Neuronal stem cell (in vitro differentiated cells): ENCODE data around the gene LSAMP.

Source experiments
- DNase-seq: peaks from one replicate; pipeline ENCODE4 v3.0.0-alpha.2; 2013; ENCODE audit warnings: low spot score
- H2AFZ ChIP-seq: one replicate; pipeline ENCODE4 v1.6.1; 2013; ENCODE audit warnings: mild to moderate bottlenecking, low read length, inconsistent platforms
- H2AK5ac ChIP-seq: 2 replicates; pipeline ENCODE4 v1.6.1; 2013; ENCODE audit warnings: low read depth, mild to moderate bottlenecking, inconsistent platforms, low read length, moderate library complexity, mixed read lengths
- H2BK120ac ChIP-seq: 2 replicates; pipeline ENCODE4 v1.6.1; 2013; ENCODE audit warnings: low read depth, mild to moderate bottlenecking, inconsistent platforms, low read length, moderate library complexity, mixed read lengths
- H2BK12ac ChIP-seq: one replicate; pipeline ENCODE4 v1.6.1; 2013; ENCODE audit warnings: low read length, inconsistent platforms
- H2BK15ac ChIP-seq: 2 replicates; pipeline ENCODE4 v1.6.1; 2013; ENCODE audit warnings: mild to moderate bottlenecking, low read length, inconsistent platforms, mixed read lengths
- H2BK5ac ChIP-seq: one replicate; pipeline ENCODE4 v1.6.1; 2013; ENCODE audit warnings: inconsistent platforms, mild to moderate bottlenecking, low read length, moderate library complexity
- H3K14ac ChIP-seq: one replicate; pipeline ENCODE4 v1.6.1; 2013; ENCODE audit warnings: low read length, inconsistent platforms
- H3K18ac ChIP-seq: 2 replicates; pipeline ENCODE4 v1.6.1; 2013; ENCODE audit warnings: low read length, inconsistent platforms
- H3K23ac ChIP-seq: 2 replicates; pipeline ENCODE4 v1.6.1; 2013; ENCODE audit warnings: low read depth, mild to moderate bottlenecking, mixed read lengths, low read length, inconsistent platforms; ENCODE audit not compliant: poor library complexity
- H3K27ac ChIP-seq: replicated peaks from 3 replicates; pipeline ENCODE4 v1.5.1; 2013; ENCODE audit warnings: low read length, inconsistent platforms
- H3K27me3 ChIP-seq, 3 experiments: 2 replicates each; pipeline ENCODE4 v1.6.1; 2013; ENCODE audit warnings: low read length in 3 of 3, mild to moderate bottlenecking in 2 of 3, inconsistent platforms in 1 of 3, low read depth in 1 of 3, mixed read lengths in 1 of 3, moderate library complexity in 1 of 3; ENCODE audit not compliant: control insufficient read depth in 3 of 3, insufficient read depth in 3 of 3
- H3K36me3 ChIP-seq, 2 donors: replicated peaks in 1 of 2; 2 replicates each; pipeline ENCODE4 v1.6.1; 2013; ENCODE audit warnings: low read length in 2 of 2; ENCODE audit not compliant: control insufficient read depth in 2 of 2, insufficient read depth in 2 of 2
- H3K4ac ChIP-seq: 2 replicates; pipeline ENCODE4 v1.6.1; 2013; ENCODE audit warnings: inconsistent platforms, mild to moderate bottlenecking, low read length, moderate library complexity
- H3K4me1 ChIP-seq, 2 donors: 1 replicate in 1 of 2; 2 replicates in 1 of 2; pipeline ENCODE4 v1.6.1; 2013; ENCODE audit warnings: low read length in 2 of 2, low read depth in 1 of 2; ENCODE audit not compliant: control insufficient read depth in 2 of 2, insufficient read depth in 1 of 2
- H3K4me2 ChIP-seq: one replicate; pipeline ENCODE4 v1.6.1; 2013; ENCODE audit warnings: mild to moderate bottlenecking, low read length, inconsistent platforms; ENCODE audit not compliant: insufficient read depth, poor library complexity, severe bottlenecking
- H3K4me3 ChIP-seq, 2 donors: 2 replicates each; pipeline ENCODE4 v1.5.1; 2013; ENCODE audit warnings: low read length in 2 of 2, mild to moderate bottlenecking in 2 of 2, inconsistent platforms in 1 of 2, moderate library complexity in 1 of 2
- H3K79me1 ChIP-seq: one replicate; pipeline ENCODE4 v1.6.1; 2013; ENCODE audit warnings: low read depth, mild to moderate bottlenecking, inconsistent platforms, low read length, moderate library complexity
- H3K9ac ChIP-seq: one replicate; pipeline ENCODE4 v1.6.1; 2013; ENCODE audit warnings: mild to moderate bottlenecking, low read depth, low read length, inconsistent platforms; ENCODE audit not compliant: poor library complexity
- H3K9me3 ChIP-seq, 2 donors: replicated peaks in 1 of 2; 2 replicates each; pipeline versions ENCODE3 to v1.6.1; 2013; ENCODE audit warnings: low read length in 2 of 2, mild to moderate bottlenecking in 2 of 2, inconsistent platforms in 1 of 2, low read depth in 1 of 2, mixed read lengths in 1 of 2, moderate library complexity in 1 of 2; ENCODE audit not compliant: control insufficient read depth in 2 of 2, insufficient read depth in 1 of 2
- H4K8ac ChIP-seq: one replicate; pipeline ENCODE4 v1.6.1; 2013; ENCODE audit warnings: low read depth, mild to moderate bottlenecking, inconsistent platforms, low read length, moderate library complexity
- H4K91ac ChIP-seq: one replicate; pipeline ENCODE4 v1.6.1; 2013; ENCODE audit warnings: low read length, low read depth, mild to moderate bottlenecking, inconsistent platforms; ENCODE audit not compliant: poor library complexity
- WGBS, 2 donors: extraction: QIAGEN DNeasy Blood & Tissue Kit; methylation state at CpG; one replicate each; pipeline ENCODE4 v1.1.7; 2013; ENCODE audit warnings: missing lambda C conversion rate in 2 of 2, mixed read lengths in 1 of 2; ENCODE audit not compliant: insufficient read length in 2 of 2, insufficient replicate concordance in 1 of 2; ENCODE audit errors: extremely low coverage in 2 of 2; 5-methylcytosine and 5-hydroxymethylcytosine counted together

The LSAMP gene

DNA sequence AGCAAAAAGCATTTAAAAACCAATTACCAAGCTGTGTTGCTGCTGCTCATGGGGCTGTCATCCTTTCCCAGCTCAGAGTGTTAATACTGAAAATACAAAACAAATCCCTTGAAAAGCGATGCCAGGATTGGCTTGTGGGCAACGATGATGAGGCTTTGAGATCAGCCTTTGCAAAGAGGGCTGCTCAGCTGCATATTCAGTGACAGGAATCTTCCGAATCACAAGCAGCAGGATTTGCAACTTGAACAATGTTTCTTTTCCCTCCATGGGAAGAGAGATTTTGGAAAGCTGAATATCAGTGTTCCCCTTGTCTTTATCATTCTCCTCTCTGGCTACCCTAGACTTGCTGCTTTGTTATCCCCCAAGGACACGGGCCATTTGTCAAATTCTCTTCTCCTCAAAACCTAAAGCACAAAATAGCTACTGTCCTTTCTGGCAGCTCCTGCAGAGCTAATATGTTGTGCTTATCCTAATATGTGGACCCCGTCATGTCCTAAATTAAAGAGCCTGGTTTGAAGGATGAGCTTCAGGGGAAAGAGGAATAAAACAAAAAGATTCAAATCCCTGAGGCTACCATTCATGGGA is 446.2 kb downstream of the LSAMP start:
- Histone ChIP-seq H3K14ac (no peak overlapping the region), H4K8ac (no peak overlapping the region), H3K9ac (no peak overlapping the region), H3K27ac (no peak overlapping the region), H3K36me3 (peaks cover 0 to 1% of the 10 kb centered on the region in 2 donors), H3K4me3 (no peak overlapping the region), H4K91ac (no peak overlapping the region), H3K79me1 (no peaks in the 10 kb centered on the region), H3K9me3 (peaks cover 0 to 2% of the 10 kb centered on the region in 2 donors), H3K4me1 (peaks cover 0 to 3% of the 10 kb centered on the region in 2 donors), H2AFZ (no peak overlapping the region), H3K18ac (no peak overlapping the region), H2BK12ac (no peak overlapping the region), H3K4me2 (no peak overlapping the region), H2BK5ac (no peak overlapping the region), H2BK120ac (no peak overlapping the region), H3K4ac (no peak overlapping the region), H3K27me3 (no peaks in the 10 kb centered on the region), H2AK5ac (no peak overlapping the region), H2BK15ac (no peak overlapping the region), H3K23ac (no peak overlapping the region)
- WGBS, 2 donors: no CpG with 5 or more reads among the region's 5 CpGs
- no peak for DNase-seq

DNA sequence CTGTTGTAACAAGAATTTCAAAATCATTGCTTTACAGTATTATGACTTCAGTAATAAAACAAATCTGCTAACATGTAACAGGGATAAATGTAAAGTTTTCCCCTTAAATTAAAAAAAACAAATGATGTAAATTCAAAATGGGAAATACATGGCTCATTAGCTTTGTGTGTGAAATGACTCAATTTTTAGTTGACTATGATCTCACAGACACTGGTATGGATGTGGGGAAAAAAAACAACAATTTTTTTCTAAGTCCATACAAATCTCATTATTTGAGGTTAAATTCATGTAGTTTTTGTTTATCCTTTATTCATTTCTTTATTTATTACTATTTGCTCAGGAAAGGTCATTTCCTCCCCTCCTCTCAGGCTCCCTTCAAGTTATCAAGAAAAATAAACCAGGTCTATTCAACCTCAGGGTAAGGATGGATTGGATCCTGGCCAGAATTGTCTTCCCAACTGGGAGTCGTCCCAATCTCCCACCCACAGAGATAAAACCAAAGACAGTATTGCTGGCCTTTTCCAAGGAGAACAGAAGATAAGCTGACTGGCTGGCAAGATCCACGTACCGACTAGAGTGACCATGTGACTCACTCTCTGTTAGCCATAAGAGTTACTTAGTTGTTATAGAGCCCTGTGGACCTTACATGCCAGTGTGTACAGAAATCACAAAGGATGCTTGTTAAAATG is 448.7 kb downstream of the LSAMP start:
- no peak for DNase-seq
- no peak overlapping the region for H2AK5ac ChIP-seq
- H3K4me1 ChIP-seq: peaks cover 0 to 5% of the 10 kb centered on the region in 2 donors
- no peak overlapping the region for H4K8ac ChIP-seq
- H3K9me3 ChIP-seq: peaks cover 0 to 2% of the 10 kb centered on the region in 2 donors
- H3K4me3 ChIP-seq: no peak overlapping the region
- no peak overlapping the region for H3K4me2 ChIP-seq
- no peak overlapping the region for H4K91ac ChIP-seq
- H3K36me3 ChIP-seq: peaks cover 0 to 1% of the 10 kb centered on the region in 2 donors
- H3K9ac ChIP-seq: no peak overlapping the region
- H3K27ac ChIP-seq: no peak overlapping the region
- H3K23ac ChIP-seq: no peak overlapping the region
- no peaks in the 10 kb centered on the region for H3K27me3 ChIP-seq
- WGBS, 2 donors: no CpG with 5 or more reads among the region's 3 CpGs
- no peak overlapping the region for H3K18ac ChIP-seq
- no peak overlapping the region for H3K4ac ChIP-seq
- no peak overlapping the region for H2BK120ac ChIP-seq
- H2BK12ac ChIP-seq: no peak overlapping the region
- H2BK5ac ChIP-seq: no peak overlapping the region
- no peaks in the 10 kb centered on the region for H3K79me1 ChIP-seq
- H3K14ac ChIP-seq: no peak overlapping the region
- H2AFZ ChIP-seq: no peak overlapping the region
- no peak overlapping the region for H2BK15ac ChIP-seq

DNA sequence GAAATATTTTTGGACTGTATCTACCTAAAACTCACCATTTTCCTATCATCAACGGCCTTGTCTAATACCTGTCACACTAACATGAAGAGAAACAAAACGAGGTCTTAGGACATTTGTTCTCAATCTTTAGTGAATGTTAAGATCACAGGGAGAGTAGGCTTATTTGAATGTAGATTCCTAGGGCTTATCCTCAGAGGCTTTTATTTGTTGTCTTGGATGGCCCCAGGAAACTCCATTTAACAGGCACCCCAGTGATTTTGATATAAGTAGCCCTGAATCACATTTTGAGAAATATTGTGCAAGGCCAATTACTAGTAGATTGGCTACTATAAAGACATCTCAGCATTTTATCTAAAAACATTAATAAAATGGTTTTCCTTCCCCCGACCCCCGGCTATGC is 454.6 kb downstream of the LSAMP start:
- DNase-seq: no peak
- H3K27ac ChIP-seq: no peak overlapping the region
- WGBS, 2 donors: no CpG with 5 or more reads among the region's 4 CpGs
- no peak overlapping the region for H3K4ac ChIP-seq
- peaks cover 0 to 1% of the 10 kb centered on the region in 2 donors for H3K4me1 ChIP-seq
- no peak overlapping the region for H3K9ac ChIP-seq
- H2BK5ac ChIP-seq: no peak overlapping the region
- H3K23ac ChIP-seq: no peak overlapping the region
- no peak overlapping the region for H4K8ac ChIP-seq
- no peak overlapping the region for H2BK12ac ChIP-seq
- H3K18ac ChIP-seq: no peak overlapping the region
- H2BK120ac ChIP-seq: no peak overlapping the region
- no peaks in the 10 kb centered on the region for H3K27me3 ChIP-seq
- no peaks in the 10 kb centered on the region for H3K9me3 ChIP-seq
- no peak overlapping the region for H3K14ac ChIP-seq
- no peaks in the 10 kb centered on the region for H3K79me1 ChIP-seq
- no peak overlapping the region for H3K4me2 ChIP-seq
- H2AFZ ChIP-seq: no peak overlapping the region
- H3K4me3 ChIP-seq: no peak overlapping the region
- no peak overlapping the region for H2BK15ac ChIP-seq
- H4K91ac ChIP-seq: no peak overlapping the region
- no peaks in the 10 kb centered on the region for H3K36me3 ChIP-seq
- H2AK5ac ChIP-seq: no peak overlapping the region

DNA sequence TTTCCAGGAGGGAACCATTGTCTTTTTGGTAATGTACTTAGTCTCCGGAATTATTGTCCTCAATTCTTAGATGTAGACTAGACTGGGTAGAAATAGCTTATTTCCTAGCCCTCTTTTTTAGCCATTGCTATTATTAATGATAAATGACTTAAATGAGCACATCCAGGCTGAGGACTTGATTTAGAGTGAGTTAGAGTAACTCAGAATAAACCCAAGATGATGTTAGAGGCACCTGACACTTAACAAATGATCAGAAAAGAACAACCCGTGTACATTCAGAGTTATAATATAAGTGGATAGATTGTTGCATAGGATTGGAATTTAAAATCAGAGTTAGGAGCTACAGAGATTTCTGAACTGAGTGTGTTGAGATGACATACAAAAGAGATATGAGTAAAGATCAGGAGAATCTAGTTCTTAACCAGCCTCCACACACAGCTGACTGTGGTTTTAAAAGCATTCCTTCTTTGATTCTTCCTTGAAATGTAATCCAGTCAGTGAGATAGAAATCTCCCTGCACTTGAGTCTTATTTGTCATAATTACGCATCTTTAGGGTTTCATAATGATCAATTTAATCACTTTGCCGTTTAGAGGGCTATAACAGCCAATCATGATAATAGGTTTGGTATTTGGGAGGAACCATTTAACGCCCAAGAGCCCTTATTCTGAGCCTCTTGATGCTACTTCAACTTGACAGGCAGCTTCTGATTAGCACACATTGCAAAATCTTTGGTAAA is 455.4 kb downstream of the LSAMP start:
- Histone ChIP-seq H3K79me1 (no peaks in the 10 kb centered on the region), H3K14ac (no peak overlapping the region), H3K9me3 (no peaks in the 10 kb centered on the region), H3K4me3 (no peak overlapping the region), H2AFZ (no peak overlapping the region), H4K8ac (no peak overlapping the region), H3K4me1 (peaks cover 0 to 1% of the 10 kb centered on the region in 2 donors), H2BK15ac (no peak overlapping the region), H3K36me3 (no peaks in the 10 kb centered on the region), H3K9ac (no peak overlapping the region), H3K23ac (no peak overlapping the region), H2BK5ac (no peak overlapping the region), H3K18ac (no peak overlapping the region), H2BK120ac (no peak overlapping the region), H3K4ac (no peak overlapping the region), H3K27ac (no peak overlapping the region), H2BK12ac (no peak overlapping the region), H4K91ac (no peak overlapping the region), H2AK5ac (no peak overlapping the region), H3K27me3 (no peaks in the 10 kb centered on the region), H3K4me2 (no peak overlapping the region)
- DNase-seq: no peak
- WGBS, 2 donors: no CpG with 5 or more reads among the region's 5 CpGs
